Activated CD8-positive, alpha-beta T cell treated with anti-CD3 and anti-CD28 coated beads for 36 hours (primary cell): ENCODE measurements around the gene RIPOR3. TPM values are rescaled to one million over a fixed set of nuclear protein-coding genes. Genes with fewer than 3 reads are reported as not detected.

Experiments
- ATAC-seq: fragments of 200-7000 bp; cut with Tn5 transposase; one replicate; pipeline ENCODE4 v1.10.0; 2021; ENCODE audit warnings: mild to moderate bottlenecking, moderate library complexity
- CTCF ChIA-PET: fragments of 350-600 bp; sonication (Branson Sonifier 250); formaldehyde crosslinking; loops from one replicate; lab custom pipeline; 2021; ENCODE audit warnings: antibody characterized with exemption; lab: Charles Lee
- POLR2A ChIA-PET: fragments of 350-600 bp; sonication (Branson Sonifier 250); formaldehyde crosslinking; loops from one replicate; lab custom pipeline; 2021; ENCODE audit warnings: antibody characterized with exemption; lab: Charles Lee
- DNase-seq: peaks from one replicate; pipeline ENCODE4 v3.0.0-alpha.2; 2020
- H3K27ac Mint-ChIP-seq: one replicate; pipeline ENCODE4 v1.8.0; 2021; ENCODE audit warnings: mild to moderate bottlenecking, mixed read lengths
- H3K27me3 Mint-ChIP-seq: one replicate; pipeline ENCODE4 v1.8.0; 2021; ENCODE audit warnings: mixed read lengths
- H3K36me3 Mint-ChIP-seq: one replicate; pipeline ENCODE4 v1.8.0; 2021; ENCODE audit warnings: low read depth, mixed read lengths
- H3K4me1 Mint-ChIP-seq: one replicate; pipeline ENCODE4 v1.8.0; 2021; ENCODE audit warnings: low read depth, mixed read lengths
- H3K4me3 Mint-ChIP-seq: one replicate; pipeline ENCODE4 v1.8.0; 2021; ENCODE audit warnings: mild to moderate bottlenecking, moderate library complexity, mixed read lengths
- H3K9me3 Mint-ChIP-seq: one replicate; pipeline ENCODE4 v1.8.0; 2021; ENCODE audit warnings: mixed read lengths
- intact Hi-C: fragments of 100-400 bp; cut with micrococcal nuclease; formaldehyde crosslinking; loops from one replicate; pipeline ENCODE4 v1.10.0; 2022
- total RNA-seq, 2 experiments: library from RNA; stranded (reverse); gene quantifications; one replicate each; pipeline ENCODE4 v1.2.3, GENCODE V29; 2021
- TF ChIP-seq, protein P1 (sequence below): fragments of 200-600 bp; IDR thresholded peaks from one replicate; pipeline ENCODE4 v1.8.0; 2022; ENCODE audit warnings: antibody characterized with exemption, mild to moderate bottlenecking

RIPOR3 gene
- total RNA-seq, 2 experiments from 2014 or later = not detected

DNA sequence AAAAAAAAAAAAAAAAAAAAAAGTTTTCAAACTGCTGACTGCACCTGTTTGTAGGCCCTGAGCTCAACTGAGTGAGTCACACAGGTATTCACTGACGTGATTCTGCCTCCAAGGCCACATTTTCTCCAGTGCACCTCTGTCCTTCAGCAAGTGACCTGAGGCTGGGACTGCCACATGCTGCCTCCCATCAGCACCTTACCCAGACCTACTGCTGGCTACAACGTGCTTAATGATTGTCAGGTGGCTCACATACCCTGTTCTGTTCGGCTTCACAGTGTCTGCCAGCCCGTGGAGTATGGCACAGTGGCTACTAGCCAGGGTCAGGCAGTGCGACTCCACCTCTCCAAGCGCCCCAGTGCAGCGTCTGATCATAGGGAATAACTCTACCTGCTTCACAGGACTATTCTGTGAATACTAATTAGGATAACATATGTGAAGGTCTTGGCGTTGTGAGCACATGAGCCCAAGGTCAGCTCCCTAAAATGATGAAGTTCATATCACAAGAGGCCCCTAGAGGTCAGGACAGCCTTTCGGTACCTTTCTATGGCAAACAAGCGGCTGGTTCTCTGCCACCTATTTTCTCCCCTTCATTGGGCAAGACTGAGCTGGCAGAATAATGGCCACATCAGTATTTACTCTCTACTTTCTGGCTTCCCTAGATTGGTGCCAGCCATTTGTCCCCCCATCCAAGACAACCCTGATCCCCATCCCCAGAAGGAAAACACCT, 28.1 kb downstream of the RIPOR3 start:
- CTCF ChIA-PET = interaction anchor here (1.1 to 2.6 kb wide), 5 partner anchors 24 to 86 kb away, joined by 3 to 14 read pairs (median 4); no protein-coding TSS in a partner anchor
- ATAC-seq (no peak), DNase-seq (peak; percentile 25)

DNA sequence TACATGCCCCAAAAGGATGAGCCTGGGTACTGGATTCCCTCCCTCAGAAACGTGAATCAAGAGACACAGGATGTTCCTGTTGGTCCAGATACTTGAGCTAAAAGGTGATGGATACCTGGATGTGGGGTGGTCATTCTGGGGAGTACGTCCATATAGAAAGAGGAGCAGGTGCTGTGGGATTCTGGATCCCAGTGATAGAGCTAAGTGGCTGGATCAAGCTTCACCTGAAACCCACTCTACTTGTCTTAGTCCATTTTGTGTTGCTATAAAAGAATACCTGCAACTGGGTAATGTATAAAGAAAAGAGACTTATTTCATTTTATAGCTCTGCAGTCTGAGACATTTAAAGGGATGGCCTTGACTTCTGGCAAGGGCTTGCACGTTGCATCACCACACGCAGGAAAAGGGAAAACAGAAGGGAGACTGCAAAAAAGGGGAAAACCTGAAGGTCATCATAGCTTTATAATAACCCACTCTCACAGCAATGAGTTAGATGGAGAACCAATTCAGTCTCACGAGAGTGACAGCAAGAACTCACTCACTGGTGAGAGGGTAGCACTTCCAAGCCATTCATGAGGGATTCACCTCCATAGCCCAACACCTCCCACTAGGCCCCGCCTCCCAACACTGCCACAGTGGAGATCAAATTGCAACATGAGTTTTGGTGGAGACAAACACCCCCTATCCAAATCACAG, 31.2 kb downstream of the RIPOR3 start:
- ChIA-PET POLR2A (no interaction called here), CTCF (interaction anchor here (1.8 kb wide), 1 partner anchor 89 kb away, joined by 4 read pairs; no protein-coding TSS in a partner anchor)
- ATAC-seq (no peak), DNase-seq (no peak)
- H3K9me3 Mint-ChIP-seq = no peaks in the 10 kb centered on the region
- H3K27ac Mint-ChIP-seq = no peak overlapping the region
- H3K36me3 Mint-ChIP-seq = no peaks in the 10 kb centered on the region
- no peaks in the 10 kb centered on the region for H3K4me1 Mint-ChIP-seq
- TF ChIP-seq, protein P1, sequence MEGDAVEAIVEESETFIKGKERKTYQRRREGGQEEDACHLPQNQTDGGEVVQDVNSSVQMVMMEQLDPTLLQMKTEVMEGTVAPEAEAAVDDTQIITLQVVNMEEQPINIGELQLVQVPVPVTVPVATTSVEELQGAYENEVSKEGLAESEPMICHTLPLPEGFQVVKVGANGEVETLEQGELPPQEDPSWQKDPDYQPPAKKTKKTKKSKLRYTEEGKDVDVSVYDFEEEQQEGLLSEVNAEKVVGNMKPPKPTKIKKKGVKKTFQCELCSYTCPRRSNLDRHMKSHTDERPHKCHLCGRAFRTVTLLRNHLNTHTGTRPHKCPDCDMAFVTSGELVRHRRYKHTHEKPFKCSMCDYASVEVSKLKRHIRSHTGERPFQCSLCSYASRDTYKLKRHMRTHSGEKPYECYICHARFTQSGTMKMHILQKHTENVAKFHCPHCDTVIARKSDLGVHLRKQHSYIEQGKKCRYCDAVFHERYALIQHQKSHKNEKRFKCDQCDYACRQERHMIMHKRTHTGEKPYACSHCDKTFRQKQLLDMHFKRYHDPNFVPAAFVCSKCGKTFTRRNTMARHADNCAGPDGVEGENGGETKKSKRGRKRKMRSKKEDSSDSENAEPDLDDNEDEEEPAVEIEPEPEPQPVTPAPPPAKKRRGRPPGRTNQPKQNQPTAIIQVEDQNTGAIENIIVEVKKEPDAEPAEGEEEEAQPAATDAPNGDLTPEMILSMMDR = no peak
- H3K4me3 Mint-ChIP-seq = no peak overlapping the region
- peaks cover 4% of the 10 kb centered on the region for H3K27me3 Mint-ChIP-seq
- intact Hi-C loops = loop anchor here (10.0 kb wide), 1 partner anchor 85 kb away; no protein-coding TSS in a partner anchor

More for the DNA sequence above, 28.1 kb downstream of the RIPOR3 start:
- POLR2A ChIA-PET = no interaction called here
- Mint-ChIP-seq H3K4me3 (no peak overlapping the region), H3K9me3 (no peaks in the 10 kb centered on the region), H3K36me3 (no peaks in the 10 kb centered on the region), H3K27ac (no peak overlapping the region), H3K4me1 (no peaks in the 10 kb centered on the region), H3K27me3 (peaks cover 3% of the 10 kb centered on the region)
- intact Hi-C loops = loop anchor here (10.0 kb wide), 1 partner anchor 82 kb away; no protein-coding TSS in a partner anchor
- TF ChIP-seq, protein P1 = no peak

DNA sequence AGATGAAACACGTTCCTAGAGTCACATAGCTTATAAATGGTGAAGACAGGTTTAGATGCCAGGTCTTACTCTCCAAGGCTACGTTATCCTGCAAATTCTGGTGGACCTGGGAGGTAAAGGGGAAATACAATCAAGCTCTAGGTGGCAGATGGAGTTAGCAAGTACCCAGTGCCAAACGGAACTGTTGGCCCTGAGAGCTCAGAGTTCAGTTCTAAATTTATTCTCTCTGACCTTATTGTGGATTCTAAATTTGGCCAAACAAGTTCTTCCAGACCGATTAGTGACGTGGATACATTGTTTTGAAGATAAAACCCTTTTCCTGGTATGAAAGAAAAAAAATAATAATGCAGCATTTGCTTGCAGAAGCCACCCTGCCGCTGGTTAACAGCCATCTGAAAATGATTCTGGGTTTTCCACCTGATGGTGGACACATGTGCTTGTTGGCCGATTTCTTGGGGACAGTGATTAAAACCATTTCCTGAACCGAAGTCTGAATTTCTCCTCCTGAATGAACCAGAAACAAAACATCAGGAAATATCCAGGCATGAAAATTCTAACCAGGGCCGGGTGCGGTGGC, 32.5 kb downstream of the RIPOR3 start:
- TF ChIP-seq, protein P1 = no peak

DNA sequence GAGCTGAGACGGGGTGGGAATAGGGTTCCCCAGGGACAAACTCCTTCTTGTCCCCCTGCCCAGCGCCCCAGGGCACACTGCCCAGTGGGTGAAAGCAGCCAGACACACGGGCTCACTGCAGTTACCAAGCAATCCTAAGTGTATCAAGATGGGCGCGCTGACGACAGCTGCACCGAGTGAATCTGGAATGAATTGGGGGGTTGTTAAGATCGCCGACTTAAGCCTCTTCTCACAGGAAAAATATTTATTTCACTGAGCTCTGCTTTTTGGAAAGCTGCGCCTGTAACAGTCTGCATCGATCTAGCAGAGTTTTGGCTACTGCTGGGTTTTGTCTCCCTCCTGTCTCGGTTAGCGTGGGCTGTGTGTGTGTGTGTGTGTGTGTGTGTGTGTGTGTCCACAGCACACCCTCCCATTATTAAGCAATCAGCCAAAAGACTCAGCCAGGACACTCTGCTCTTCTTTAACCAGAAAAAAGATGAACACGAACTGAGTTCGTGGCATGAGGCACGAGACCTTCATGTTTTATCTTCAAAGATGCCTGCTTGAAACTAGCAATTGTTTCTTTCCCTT, 35.9 kb downstream of the RIPOR3 start:
- TF ChIP-seq, protein P1 = no peak
- Mint-ChIP-seq H3K9me3 (no peaks in the 10 kb centered on the region), H3K27ac (no peak overlapping the region), H3K4me1 (no peaks in the 10 kb centered on the region), H3K4me3 (no peak overlapping the region), H3K36me3 (no peaks in the 10 kb centered on the region), H3K27me3 (peaks cover 5% of the 10 kb centered on the region)
- intact Hi-C loops = no loop called here
- ATAC-seq = no peak
- ChIA-PET POLR2A (interaction anchor here (0.7 kb wide), 1 partner anchor 66 kb away, joined by 3 read pairs; no protein-coding TSS in a partner anchor), CTCF (interaction anchor here (1.0 kb wide), 1 partner anchor 20 kb away, joined by 3 read pairs; no protein-coding TSS in a partner anchor)
- no peak for DNase-seq

More for the DNA sequence above, 32.5 kb downstream of the RIPOR3 start:
- POLR2A ChIA-PET = no interaction called here
- no peaks in the 10 kb centered on the region for H3K9me3 Mint-ChIP-seq
- CTCF ChIA-PET = interaction anchor here (0.8 to 1.0 kb wide), 2 partner anchors 22 to 90 kb away, joined by 3 read pairs; no protein-coding TSS in a partner anchor
- ATAC-seq (no peak), DNase-seq (no peak)
- intact Hi-C loops = no loop called here
- no peak overlapping the region for H3K4me3 Mint-ChIP-seq
- no peaks in the 10 kb centered on the region for H3K36me3 Mint-ChIP-seq
- H3K27ac Mint-ChIP-seq = no peak overlapping the region
- H3K27me3 Mint-ChIP-seq = peaks cover 4% of the 10 kb centered on the region
- no peaks in the 10 kb centered on the region for H3K4me1 Mint-ChIP-seq
